ENCODE data around the gene TMEM131.
"Not testable (repeated sequence)": the region's sequence is repeated elsewhere in the genome, so short reads cannot be mapped to it uniquely, and the experiment has no call there.

Gene TMEM131

DNA sequence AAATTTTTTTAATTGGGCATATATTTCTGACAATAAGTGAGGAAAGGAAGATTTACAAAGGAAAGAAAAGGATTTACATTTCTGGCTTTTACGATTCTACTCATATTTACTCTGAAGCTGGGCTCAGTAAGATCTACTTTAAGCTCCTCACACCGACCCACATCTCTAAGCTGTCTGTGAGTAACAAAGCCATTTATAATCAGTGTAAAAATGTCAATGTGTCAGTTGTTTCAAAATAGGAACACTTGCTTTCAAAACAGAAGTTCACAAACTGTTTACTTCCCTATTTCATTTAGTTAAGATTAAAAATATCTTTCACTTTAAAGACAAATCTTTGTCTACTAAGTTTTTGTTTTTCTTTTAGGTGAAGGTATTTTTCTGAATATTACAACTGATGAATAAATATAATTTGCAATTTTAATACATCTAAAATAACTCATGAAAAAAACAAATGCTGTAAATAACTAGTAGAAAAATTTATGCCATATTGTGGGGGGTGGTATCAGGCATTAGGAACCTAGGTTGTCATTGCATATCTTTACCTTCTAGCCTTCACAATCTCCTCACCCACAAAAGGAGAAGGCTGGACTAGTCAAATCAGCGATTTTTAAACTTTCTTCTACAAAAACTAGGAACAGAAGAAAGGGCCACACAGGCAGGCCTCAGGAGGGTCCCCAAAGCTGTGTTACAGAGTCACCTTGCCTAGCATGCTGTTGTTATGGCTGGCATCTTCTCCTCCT lies 64.5 kb downstream of the TMEM131 start:
- no peak for DNase-seq
- no peaks in the 10 kb centered on the region for H3K36me3 ChIP-seq

DNA sequence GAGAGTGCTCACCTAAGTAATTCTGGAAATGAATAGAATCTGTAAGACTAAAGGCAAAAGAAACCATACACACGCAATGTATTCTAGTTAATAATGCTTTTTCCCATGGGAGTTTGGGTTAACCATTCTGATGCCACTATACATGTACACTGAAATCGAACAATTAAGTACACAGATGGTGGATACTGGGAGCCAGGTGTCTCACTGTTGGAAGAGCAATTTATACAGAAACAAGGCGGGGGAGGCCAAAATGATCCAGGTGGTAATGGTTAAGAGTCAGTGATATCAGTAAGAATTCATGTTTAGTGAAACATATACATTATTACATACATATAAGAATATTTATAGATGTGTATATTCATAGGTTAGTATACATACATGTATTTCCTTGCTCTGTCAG lies 67.2 kb downstream of the TMEM131 start:
- Histone ChIP-seq H3K4me3 (ENCODE audit: low read depth, low read length) (no peak overlapping the region), H3K9me3 (ENCODE audit: severe bottlenecking) (no peaks in the 10 kb centered on the region), H3K27ac (no peak overlapping the region), H3K27me3 (ENCODE audit: insufficient read depth, low read depth, severe bottlenecking) (no peaks in the 10 kb centered on the region), H3K36me3 (peaks cover 8% of the 10 kb centered on the region)
- TF ChIP-seq, protein P1, sequence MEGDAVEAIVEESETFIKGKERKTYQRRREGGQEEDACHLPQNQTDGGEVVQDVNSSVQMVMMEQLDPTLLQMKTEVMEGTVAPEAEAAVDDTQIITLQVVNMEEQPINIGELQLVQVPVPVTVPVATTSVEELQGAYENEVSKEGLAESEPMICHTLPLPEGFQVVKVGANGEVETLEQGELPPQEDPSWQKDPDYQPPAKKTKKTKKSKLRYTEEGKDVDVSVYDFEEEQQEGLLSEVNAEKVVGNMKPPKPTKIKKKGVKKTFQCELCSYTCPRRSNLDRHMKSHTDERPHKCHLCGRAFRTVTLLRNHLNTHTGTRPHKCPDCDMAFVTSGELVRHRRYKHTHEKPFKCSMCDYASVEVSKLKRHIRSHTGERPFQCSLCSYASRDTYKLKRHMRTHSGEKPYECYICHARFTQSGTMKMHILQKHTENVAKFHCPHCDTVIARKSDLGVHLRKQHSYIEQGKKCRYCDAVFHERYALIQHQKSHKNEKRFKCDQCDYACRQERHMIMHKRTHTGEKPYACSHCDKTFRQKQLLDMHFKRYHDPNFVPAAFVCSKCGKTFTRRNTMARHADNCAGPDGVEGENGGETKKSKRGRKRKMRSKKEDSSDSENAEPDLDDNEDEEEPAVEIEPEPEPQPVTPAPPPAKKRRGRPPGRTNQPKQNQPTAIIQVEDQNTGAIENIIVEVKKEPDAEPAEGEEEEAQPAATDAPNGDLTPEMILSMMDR (IDR thresholded peaks at IDR 0.05; ENCODE audit: low read depth, low read length): no peak
- no peak for DNase-seq

More for the DNA sequence above, 64.5 kb downstream of the TMEM131 start:
- Histone ChIP-seq H3K27me3 (ENCODE audit: insufficient read depth, low read depth, severe bottlenecking) (no peaks in the 10 kb centered on the region), H3K4me3 (ENCODE audit: low read depth, low read length) (no peak overlapping the region), H3K9me3 (ENCODE audit: severe bottlenecking) (no peaks in the 10 kb centered on the region), H3K27ac (peak overlapping the region; percentile 34; the same call in 1 of the 2 replicates)
- TF ChIP-seq, protein P1 (IDR thresholded peaks at IDR 0.05; ENCODE audit: low read depth, low read length): no peak

GRCh38 chr2:97926946-97927345 lies 68.8 kb downstream of the TMEM131 start:
- DNase-seq: no peak
- Histone ChIP-seq H3K36me3 (peaks cover 8% of the 10 kb centered on the region), H3K27ac (no peak overlapping the region), H3K27me3 (ENCODE audit: insufficient read depth, low read depth, severe bottlenecking) (no peaks in the 10 kb centered on the region), H3K4me3 (ENCODE audit: low read depth, low read length) (no peak overlapping the region), H3K9me3 (ENCODE audit: severe bottlenecking) (no peaks in the 10 kb centered on the region)
- TF ChIP-seq, protein P1 (IDR thresholded peaks at IDR 0.05; ENCODE audit: low read depth, low read length): no peak

DNA sequence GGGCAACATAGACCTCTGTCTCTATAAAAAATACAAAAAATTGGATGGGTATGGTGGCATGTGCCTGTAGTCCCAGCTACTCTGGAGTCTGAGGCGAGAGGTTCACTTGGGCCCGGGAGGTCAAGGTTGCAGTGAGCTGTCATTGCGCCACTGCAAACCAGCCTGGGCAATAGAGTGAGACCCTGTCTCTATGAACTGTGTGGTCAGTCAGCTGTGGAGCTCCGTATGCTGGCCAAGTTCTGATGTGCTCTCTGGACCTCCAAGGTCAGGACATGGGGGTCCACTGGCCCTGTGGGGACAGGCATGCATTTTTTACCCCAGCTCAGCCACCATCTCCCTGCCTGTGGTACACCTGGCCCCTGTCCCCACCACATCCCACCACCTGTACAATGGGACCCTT lies 71.6 kb downstream of the TMEM131 start:
- no peaks in the 10 kb centered on the region for H3K27me3 ChIP-seq (ENCODE audit: insufficient read depth, low read depth, severe bottlenecking)
- no peak overlapping the region for H3K27ac ChIP-seq

DNA sequence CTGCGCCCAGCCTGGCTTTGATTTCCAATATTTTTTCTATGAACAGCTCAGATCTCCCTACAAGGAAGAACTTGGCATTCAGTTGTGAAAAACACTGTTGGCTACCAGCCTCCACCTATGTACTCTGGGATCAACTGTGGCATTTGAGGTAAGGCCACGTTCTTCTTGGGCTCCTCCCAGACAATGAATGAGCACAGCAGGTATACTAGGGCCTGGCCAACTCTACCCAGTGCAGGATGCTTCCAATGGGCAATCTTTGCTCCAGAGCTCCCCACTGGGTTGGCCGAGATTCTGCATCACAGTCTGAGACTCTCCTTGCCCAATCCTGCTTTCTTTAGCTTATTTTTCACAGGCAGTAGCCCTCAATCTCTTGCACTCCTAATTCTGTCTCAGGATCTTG lies 75.9 kb downstream of the TMEM131 start:
- no peaks in the 10 kb centered on the region for H3K9me3 ChIP-seq (ENCODE audit: severe bottlenecking)
- TF ChIP-seq, protein P1 (IDR thresholded peaks at IDR 0.05; ENCODE audit: low read depth, low read length): no peak
- H3K36me3 ChIP-seq: peaks cover 6% of the 10 kb centered on the region
- H3K27me3 ChIP-seq (ENCODE audit: insufficient read depth, low read depth, severe bottlenecking): no peaks in the 10 kb centered on the region
- no peak overlapping the region for H3K27ac ChIP-seq
- H3K4me3 ChIP-seq (ENCODE audit: low read depth, low read length): no peak overlapping the region
- no peak for DNase-seq

More for the DNA sequence above, 71.6 kb downstream of the TMEM131 start:
- no peaks in the 10 kb centered on the region for H3K9me3 ChIP-seq (ENCODE audit: severe bottlenecking)
- TF ChIP-seq, protein P1 (IDR thresholded peaks at IDR 0.05; ENCODE audit: low read depth, low read length): no peak
- DNase-seq: no peak
- H3K36me3 ChIP-seq: peaks cover 13% of the 10 kb centered on the region
- H3K4me3 ChIP-seq (ENCODE audit: low read depth, low read length): no peak overlapping the region

DNA sequence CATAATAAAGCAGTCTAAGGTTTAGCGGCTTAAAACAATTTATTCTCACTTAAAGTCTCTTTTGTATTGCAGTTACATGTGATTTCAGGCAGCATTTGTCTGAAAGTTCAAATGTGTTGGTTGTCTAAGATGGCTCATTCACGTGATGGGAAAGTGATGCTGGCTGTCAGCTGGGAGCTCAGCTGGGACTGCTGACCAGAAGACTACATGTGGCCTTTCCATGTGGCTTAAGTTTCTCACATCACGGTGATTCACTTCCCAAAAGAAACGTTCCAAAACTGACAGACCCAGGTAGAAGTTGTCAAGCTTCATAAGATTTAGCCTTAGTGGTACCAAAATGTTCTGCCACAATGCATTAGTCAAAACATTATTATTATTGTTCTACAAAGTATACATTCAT lies 76.9 kb downstream of the TMEM131 start:
- H3K4me3 ChIP-seq (ENCODE audit: low read depth, low read length): no peak overlapping the region
- TF ChIP-seq, protein P1 (IDR thresholded peaks at IDR 0.05; ENCODE audit: low read depth, low read length): no peak
- H3K27me3 ChIP-seq (ENCODE audit: insufficient read depth, low read depth, severe bottlenecking): no peaks in the 10 kb centered on the region
- H3K27ac ChIP-seq: no peak overlapping the region
- no peaks in the 10 kb centered on the region for H3K9me3 ChIP-seq (ENCODE audit: severe bottlenecking)
- peaks cover 5% of the 10 kb centered on the region; the same call in 1 of the 2 replicates for H3K36me3 ChIP-seq
- DNase-seq: no peak

GRCh38 chr2:97917668-97918067 lies 78.1 kb downstream of the TMEM131 start:
- H3K36me3 ChIP-seq; H3K9me3 ChIP-seq (ENCODE audit: severe bottlenecking); H3K27me3 ChIP-seq (ENCODE audit: insufficient read depth, low read depth, severe bottlenecking); H3K27ac ChIP-seq; H3K4me3 ChIP-seq (ENCODE audit: low read depth, low read length); DNase-seq: not testable (repeated sequence)
